PC-9 (cell line): Measurements from ENCODE around the gene NFE2L2.

Experiments used
- EZH2 ChIP-seq: fragments of 200-600 bp; sonication (generic); IDR thresholded peaks from 2 replicates; pipeline ENCODE4 v1.8.0; 2017; ENCODE audit warnings: antibody characterized with exemption, low read depth
- TF ChIP-seq, protein P1 (sequence below): fragments of 200-600 bp; sonication (generic); conservative IDR thresholded peaks from 2 replicates; pipeline ENCODE4 v1.6.1; 2017; ENCODE audit warnings: mixed run types, antibody characterized with exemption, mild to moderate bottlenecking, moderate library complexity

DNA sequence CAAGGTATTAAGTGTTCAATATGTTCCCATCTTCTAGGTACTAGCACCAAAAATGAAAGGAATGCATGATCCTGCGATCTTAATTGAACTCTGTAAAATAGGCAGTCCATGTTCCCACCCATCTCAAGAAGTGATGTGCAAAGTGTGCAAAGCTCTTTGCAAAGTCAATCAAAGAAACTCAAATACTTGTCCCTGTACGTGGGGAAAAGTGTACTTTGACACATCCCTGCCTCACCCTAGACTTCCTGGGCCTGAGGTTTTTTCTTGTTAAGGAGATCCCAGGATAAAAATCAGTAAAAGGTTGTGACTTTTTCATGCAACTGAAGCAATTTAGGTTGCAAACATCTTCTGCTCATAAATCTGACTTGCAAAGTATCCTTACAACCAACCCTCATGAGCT, 26.6 kb downstream of the NFE2L2 start:
- TF ChIP-seq, protein P1, sequence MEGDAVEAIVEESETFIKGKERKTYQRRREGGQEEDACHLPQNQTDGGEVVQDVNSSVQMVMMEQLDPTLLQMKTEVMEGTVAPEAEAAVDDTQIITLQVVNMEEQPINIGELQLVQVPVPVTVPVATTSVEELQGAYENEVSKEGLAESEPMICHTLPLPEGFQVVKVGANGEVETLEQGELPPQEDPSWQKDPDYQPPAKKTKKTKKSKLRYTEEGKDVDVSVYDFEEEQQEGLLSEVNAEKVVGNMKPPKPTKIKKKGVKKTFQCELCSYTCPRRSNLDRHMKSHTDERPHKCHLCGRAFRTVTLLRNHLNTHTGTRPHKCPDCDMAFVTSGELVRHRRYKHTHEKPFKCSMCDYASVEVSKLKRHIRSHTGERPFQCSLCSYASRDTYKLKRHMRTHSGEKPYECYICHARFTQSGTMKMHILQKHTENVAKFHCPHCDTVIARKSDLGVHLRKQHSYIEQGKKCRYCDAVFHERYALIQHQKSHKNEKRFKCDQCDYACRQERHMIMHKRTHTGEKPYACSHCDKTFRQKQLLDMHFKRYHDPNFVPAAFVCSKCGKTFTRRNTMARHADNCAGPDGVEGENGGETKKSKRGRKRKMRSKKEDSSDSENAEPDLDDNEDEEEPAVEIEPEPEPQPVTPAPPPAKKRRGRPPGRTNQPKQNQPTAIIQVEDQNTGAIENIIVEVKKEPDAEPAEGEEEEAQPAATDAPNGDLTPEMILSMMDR, result no peak
- TF ChIP-seq EZH2, result no peak
